HG02678 (cell line): Measurements from ENCODE around the gene ABCC10.
A peak's percentile ranks its signal among the peaks of the same experiment; 100 is the strongest.
"Not testable (repeated sequence)": the region's sequence is repeated elsewhere in the genome, so short reads cannot be mapped to it uniquely, and the experiment has no call there.

Experiments used
- ATAC-seq: cut with Tn5 transposase; IDR thresholded peaks from one replicate; pipeline ENCODE4 v1.9.1; 2021; ENCODE audit warnings: mild to moderate bottlenecking, moderate library complexity; ENCODE audit not compliant: unreplicated experiment

Gene ABCC10

DNA sequence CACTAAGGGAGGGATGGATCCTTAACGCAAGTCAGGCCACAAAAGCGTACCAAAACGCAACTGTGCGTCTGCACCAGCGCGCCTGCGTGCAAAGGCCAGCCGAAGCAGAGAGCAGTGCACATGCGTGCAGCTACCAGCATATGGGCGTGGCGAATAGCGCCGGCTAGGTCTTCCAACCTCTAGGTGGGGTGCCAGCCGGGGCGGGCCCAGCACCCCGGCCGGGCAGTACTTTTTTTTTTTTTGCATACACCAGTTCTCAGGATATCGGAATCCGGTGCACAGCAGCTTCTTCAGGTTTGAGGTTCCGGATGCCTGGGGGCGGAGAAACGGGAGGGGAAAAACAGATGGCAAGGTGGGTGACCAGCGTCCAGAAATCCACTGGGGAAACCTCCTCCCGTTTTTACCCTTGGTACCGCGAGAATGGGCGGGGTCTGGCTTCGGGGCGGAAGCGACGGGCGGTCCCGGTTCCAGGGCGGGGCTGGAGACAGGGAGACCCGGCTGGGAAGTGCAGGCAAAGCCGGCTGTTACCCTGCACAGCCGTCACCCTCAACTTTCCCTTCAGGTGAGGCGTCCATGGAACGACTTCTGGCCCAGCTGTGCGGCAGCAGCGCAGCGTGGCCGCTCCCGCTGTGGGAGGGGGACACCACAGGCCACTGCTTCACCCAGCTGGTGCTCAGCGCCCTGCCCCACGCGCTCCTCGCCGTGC is at the start of gene ABCC10:
ABCC10 (plus strand) TSS at position 136 of the 706 bp plus-strand sequence; CDS start at position 574, 438 bp downstream.
- peak; percentile 92 for ATAC-seq

GRCh38 chr6:43377710-43378229 is 49.6 kb upstream of the ABCC10 start:
- ATAC-seq: no peak

GRCh38 chr6:43378631-43379030 is 48.7 kb upstream of the ABCC10 start:
- ATAC-seq: no peak

DNA sequence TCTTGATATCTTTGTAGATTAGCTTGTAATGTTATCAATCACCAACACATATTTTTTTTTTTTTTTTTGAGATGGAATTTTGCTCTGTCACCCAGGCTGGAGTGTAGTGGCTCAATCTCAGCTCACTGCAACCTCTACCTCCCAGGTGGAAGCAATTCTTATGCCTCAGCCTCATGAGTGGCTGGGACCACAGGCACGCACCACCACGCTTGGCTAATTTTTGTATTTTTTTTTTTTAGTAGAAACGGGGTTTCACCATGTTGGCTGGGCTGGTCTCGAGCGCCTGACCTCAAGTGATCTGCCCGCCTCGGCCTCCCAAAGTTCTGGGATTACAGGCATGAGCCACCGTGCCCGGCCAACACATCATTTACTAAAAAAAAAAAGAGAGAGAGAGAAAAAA is 46.5 kb upstream of the ABCC10 start:
- ATAC-seq: not testable (repeated sequence)

DNA sequence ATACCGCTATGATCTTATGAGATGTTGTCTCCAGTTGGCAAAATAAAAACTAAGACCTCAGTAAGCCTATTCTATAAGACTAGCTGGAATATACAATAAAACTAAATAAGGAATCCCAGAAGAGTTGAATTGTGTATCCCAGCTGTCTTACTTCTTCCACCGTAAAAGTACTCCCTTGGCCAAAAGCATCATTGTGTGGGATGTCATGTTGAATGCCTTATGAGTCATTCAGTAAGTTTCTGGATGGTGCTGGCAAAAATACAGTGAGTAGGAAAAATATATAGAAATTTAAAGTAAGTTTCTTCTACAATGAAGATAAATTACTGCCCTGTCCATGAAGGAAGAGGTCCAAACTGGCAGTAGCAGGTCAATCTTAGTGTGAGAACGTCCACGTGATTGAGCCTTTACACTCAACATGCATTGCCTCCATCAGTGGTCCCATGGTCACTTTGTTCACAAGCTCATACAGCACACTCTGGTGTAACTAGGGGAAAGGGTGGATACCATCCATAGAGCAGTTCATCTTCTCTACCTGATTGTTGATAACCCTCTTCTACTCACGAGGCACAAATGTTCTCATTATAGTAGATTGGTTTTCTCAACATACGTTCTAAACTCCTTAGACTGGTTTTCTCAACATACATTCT is 44.2 kb upstream of the ABCC10 start:
- ATAC-seq: no peak

- ATAC-seq: no peak
Observed at GRCh38 chr6:43386492-43386891, 40.8 kb upstream of the ABCC10 start.

- no peak for ATAC-seq
Observed at GRCh38 chr6:43389730-43390295, 37.5 kb upstream of the ABCC10 start.

DNA sequence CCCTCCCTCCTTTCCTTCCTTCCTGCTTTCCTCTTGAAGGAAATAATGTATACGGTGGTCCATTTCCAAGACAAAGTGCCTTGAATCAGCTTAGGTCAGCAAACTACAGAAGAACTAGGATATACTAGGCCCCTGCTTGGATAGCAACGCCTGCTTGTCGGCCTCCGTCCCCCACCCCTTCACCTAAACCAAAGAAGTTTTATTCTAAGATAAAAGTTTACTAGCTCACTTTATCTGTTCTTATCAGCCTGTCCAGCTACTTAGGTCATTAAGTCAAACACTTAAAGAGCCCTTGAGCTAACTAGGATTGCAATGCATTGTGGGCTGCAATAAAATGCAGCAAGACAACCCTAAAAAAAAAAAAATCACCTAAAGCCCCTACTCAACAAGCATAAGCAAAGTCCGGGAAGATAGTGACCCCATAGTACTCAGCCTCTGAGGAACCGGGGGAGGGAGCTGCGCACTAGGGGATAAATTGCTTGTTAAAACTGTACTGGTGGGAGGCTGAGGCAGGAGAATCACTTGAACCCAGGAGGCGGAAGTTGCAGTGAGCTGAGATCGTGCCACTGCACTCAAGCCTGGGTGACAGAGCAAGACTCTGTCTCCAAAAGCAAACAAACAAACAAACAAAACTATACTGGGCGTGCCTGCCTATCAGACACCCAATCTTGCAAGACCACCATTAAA is 36.4 kb upstream of the ABCC10 start:
- ATAC-seq: not testable (repeated sequence)

- ATAC-seq: no peak
Observed at GRCh38 chr6:43391440-43392031, 35.8 kb upstream of the ABCC10 start.

- ATAC-seq: not testable (repeated sequence)
Observed at GRCh38 chr6:43393133-43393532, 34.2 kb upstream of the ABCC10 start.

DNA sequence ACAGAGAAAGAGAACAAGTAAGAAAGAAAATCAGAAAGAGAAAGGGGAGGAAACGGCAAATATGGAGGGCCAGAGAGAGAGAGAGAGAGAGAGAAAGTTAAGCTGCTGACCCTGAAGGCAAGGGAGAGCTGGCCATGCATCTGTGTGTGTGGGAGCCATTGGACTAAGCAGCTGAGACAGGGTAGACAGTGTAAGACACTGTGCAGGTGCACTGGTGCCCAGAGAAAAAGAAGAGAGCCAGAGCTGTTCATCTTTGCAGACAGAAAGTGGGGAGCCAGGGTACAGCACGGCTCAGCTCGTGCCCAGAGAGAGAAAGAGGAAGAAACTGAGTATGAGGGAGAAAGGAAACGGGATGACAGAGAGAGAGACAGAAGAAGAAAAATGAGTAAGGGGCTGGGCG is 33.7 kb upstream of the ABCC10 start:
- no peak for ATAC-seq

- ATAC-seq: no peak
Observed at GRCh38 chr6:43394982-43395381, 32.4 kb upstream of the ABCC10 start.

- no peak for ATAC-seq
Observed at GRCh38 chr6:43395776-43396175, 31.6 kb upstream of the ABCC10 start.

DNA sequence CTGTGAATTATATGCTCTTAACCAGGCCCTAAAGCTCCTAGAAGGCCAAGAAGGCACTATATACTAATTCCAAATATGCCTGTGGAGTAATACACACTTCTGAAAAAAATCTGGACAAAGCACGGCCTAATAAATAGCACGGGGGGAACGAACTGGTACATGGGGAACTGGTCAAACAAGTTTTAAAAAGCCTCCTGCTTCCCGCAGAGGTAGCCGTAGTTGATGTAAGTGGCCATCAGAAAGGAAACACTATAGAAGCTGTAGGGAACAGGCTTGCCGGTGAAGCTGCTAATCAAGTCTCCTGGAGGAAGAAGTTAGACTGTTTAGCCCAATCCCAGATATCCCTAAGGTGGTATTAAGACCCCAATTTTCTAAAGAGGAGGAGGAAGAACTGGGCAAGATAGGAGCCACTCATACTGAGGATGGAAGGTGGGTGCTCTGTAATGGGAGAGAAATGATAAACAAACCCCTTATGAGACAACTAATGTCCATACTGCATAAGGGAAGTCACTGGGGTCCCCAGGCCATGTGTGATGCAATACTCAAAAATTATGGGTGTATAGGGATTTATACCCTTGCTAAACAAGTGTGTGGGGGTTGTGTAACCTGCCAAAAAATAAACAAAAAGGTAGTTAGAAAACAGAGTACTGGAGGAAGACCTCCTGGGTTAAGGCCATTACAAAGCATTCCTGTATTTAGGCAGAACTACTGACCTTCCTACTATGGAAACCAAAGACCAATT is 30.8 kb upstream of the ABCC10 start:
- ATAC-seq: no peak

GRCh38 chr6:43399932-43400487 is 27.3 kb upstream of the ABCC10 start:
- ATAC-seq: no peak

GRCh38 chr6:43401730-43402129 is 25.6 kb upstream of the ABCC10 start:
- ATAC-seq: no peak

- no peak for ATAC-seq
Observed at GRCh38 chr6:43402820-43403219, 24.5 kb upstream of the ABCC10 start.

DNA sequence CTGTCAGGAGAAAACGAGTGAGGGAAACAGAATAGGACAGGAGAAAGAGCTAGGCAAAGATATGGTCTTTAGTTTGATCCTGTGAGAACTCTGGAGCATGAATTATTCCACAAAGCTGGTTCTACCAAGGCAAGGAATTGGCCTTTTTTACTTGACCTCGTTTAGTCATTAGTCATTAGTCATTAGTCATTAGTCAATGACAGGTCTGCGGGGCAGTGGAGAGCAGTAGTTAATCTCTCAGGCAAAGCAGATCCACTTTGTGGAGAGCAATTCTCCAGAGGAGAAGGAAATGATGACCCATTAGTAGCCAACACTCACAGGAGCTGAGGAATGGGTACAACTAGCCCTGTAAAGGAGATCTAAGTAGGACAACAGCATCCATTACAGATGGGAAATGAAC is 22.0 kb upstream of the ABCC10 start:
- no peak for ATAC-seq

DNA sequence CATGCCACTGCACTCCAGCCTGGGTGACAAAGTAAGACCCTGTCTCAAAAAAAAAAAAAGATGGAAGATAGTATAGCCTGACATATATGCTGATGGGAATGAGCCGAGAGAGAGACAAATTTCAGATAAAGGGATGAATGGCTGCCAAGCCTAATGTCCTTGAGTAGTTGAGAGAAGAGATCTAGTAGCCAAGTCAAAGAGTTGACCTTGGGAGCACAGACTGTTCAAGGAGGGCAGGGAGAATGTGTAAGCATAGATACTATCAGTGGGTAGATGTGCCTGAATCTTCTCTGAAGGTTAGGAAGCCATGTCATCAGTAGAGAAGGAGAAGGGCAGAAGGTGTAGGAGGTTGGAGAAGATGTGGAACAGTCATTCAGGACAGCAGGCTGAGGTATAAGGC is 20.0 kb upstream of the ABCC10 start:
- ATAC-seq: no peak

DNA sequence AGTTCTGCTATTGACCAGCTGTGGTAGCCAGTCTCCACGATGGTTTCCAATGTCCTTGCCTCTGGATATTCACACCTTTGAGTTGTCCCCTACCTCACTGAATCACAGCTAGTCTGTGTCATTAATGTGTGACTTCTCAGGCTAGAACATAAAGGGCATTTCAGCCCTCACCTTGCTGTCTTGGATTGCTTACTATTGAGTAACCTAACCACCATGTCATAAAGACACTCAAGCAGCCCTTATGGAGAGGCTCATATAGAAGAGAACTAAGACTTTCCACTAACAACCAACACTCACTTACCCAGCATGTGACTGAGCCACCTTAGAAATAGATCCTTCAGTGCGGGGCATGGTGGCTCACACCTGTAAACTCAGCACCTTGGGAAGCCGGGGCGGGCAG is 19.1 kb upstream of the ABCC10 start:
- ATAC-seq: no peak
